SH-SY5Y (cell line): Measurements from ENCODE around the gene MOSMO.

Source experiments
- GATA2 ChIP-seq: IDR thresholded peaks from 2 replicates; pipeline ENCODE4 v1.6.1; 2011; ENCODE audit warnings: mild to moderate bottlenecking, low read depth, low read length
- GATA3 ChIP-seq: IDR thresholded peaks from 2 replicates; pipeline ENCODE4 v1.6.1; 2011; ENCODE audit warnings: low read depth, mild to moderate bottlenecking, low read length, moderate library complexity

The MOSMO gene

GRCh38 chr16:22014271-22014873 lies 6.5 kb downstream of the MOSMO start:
- TF ChIP-seq GATA3 (no peak), GATA2 (no peak)

GRCh38 chr16:22016927-22017326 lies 9.0 kb downstream of the MOSMO start:
- TF ChIP-seq GATA2 (no peak), GATA3 (no peak)

DNA sequence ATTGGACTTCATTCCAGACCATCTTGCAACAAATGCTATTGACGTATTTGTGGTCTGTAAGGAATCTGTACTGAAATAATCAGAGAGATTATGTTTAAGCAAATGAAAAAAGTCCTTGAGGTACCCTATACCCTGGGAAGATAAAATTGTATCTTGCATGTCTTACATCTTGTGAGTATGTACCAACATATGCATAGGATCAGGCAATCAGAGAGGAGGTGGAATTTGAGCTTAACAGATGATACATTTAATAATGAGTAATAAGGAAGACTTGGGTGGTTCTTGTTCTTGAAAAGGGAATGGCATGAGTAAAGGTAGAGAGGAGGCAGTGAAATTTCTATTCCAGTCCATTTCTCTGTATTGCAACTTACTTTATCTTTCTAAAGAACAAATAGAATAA lies 10.6 kb downstream of the MOSMO start:
- TF ChIP-seq GATA3 (no peak), GATA2 (no peak)

DNA sequence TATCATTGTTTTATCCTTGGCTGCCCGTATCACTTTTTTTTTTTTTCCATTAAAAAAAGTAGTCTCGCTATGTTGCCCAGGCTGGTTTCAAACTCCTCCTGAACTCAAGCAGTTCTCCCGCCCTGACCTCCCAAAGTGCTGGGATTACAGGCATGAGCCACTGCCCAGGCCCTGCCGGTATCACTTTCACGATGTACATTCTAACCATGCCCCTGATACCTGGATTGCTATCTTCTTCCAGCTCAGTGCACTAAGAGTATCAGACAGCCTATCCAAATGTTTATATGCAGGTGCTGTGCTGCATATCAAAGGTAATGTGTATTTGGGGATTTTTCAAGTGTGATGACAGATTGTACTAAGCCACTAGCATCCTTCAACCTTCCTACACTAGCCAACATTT lies 14.2 kb downstream of the MOSMO start:
- TF ChIP-seq GATA3 = no peak
- no peak for TF ChIP-seq GATA2

- TF ChIP-seq GATA3 = no peak
- no peak for TF ChIP-seq GATA2
Measured at GRCh38 chr16:22023505-22023904, 15.6 kb downstream of the MOSMO start.

DNA sequence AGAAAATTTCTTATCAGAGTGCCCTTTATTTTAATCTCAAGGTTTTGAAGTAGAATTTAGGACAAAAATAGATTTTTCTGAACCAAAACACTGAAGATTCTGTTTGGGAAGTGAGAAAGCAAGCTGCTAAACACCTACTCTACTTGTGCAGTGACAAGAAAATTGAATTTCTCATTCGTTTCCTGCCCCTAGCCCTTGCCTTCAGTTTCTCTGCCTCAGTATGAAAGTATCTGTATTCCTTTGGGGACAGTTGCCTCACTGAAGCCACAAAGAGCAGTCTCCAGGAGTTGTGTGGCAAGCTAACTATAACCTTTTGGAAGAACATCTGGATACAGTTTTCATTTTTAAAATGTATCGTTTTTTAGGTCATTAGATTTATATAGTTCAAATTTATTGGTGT lies 19.7 kb downstream of the MOSMO start:
- no peak for TF ChIP-seq GATA2

GRCh38 chr16:22029632-22030031 lies 21.7 kb downstream of the MOSMO start:
- no peak for TF ChIP-seq GATA2
- no peak for TF ChIP-seq GATA3

DNA sequence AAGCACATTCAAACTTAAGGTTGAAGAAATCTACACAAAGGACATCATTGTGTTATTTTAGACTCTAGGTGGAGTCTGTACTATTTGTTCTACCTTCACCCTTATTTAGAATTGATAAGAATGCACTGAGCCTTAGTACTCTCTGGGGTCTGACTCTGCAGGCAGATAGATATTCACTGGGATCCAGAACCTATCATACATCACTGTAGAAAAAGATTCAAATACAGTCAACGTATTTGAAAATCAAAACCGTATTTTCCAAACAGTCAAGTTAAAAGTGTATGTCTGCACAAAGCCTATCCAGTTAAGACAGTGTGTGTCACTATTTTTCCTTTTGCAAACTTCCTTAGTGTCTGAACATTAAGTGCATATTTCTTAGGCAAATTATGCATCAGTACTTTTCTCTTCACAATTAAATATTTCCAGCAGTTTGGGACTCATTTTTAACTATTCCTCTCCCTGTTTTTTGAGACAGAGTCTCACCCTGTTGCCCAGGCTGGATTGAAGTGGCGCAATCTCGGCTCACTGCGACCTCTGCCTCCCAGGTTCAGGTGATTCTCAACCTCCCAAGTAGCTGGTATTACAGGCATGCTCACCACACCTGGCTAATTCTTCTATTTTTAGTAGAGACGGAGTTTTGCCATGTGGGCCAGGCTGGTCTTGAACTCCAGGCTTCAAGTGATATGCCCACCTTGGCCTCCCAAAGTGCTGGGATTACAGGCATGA lies 22.3 kb downstream of the MOSMO start:
- TF ChIP-seq GATA3 (no peak), GATA2 (no peak)

DNA sequence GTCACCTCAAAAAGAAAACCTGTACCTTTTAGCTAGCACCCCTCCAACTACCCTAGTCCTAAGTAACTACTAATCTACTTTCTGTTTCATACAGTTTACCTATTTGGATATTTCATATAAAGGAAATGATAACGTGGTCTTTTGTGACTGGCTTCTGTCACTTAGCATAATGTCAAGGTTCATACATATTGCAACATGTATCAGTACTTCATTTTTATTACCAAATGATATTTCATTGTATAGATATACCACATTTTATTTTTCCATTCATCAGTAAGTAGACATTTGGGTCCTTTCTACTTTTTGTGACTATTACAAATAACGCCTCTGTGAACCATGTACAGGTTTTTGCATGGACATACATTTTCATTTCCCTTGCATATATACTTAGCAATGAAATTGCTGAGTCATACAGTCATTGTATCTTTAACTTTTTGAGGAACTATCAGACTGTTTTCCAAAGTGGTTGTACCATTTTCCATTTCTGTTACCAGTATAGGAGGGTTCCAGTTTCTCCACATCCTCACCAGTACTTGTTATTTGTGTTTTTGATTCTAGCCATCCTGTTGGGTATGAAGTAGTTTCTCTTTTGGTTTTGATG lies 23.7 kb downstream of the MOSMO start:
- no peak for TF ChIP-seq GATA2
- no peak for TF ChIP-seq GATA3

GRCh38 chr16:22034503-22034902 lies 26.6 kb downstream of the MOSMO start:
- no peak for TF ChIP-seq GATA3
- no peak for TF ChIP-seq GATA2

GRCh38 chr16:22035153-22035552 lies 27.2 kb downstream of the MOSMO start:
- TF ChIP-seq GATA3 (no peak), GATA2 (no peak)

- TF ChIP-seq GATA3 (no peak), GATA2 (no peak)
Measured at GRCh38 chr16:22050963-22051362, 43.1 kb downstream of the MOSMO start.

DNA sequence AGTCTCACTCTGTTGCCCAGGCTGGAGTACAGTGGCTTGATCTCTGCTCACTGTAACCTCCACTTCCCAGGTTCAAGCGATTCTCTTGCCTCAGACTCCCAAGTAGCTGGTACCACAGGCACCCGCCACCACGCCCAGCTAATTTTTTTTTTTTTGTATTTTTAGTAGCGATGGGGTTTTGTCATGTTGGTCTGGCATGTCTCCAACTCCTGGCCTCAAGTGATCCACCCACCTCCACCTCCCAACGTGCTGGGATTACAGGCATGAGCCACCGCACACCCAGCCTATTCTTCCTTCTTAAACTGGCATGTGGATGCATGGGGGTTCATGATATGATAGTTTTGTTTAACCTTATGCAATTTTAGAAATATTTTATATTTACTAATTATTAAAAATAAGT lies 45.1 kb downstream of the MOSMO start:
- TF ChIP-seq GATA3 = no peak
- TF ChIP-seq GATA2 = no peak

GRCh38 chr16:22053921-22054341 lies 46.0 kb downstream of the MOSMO start:
- TF ChIP-seq GATA2 (no peak), GATA3 (no peak)

DNA sequence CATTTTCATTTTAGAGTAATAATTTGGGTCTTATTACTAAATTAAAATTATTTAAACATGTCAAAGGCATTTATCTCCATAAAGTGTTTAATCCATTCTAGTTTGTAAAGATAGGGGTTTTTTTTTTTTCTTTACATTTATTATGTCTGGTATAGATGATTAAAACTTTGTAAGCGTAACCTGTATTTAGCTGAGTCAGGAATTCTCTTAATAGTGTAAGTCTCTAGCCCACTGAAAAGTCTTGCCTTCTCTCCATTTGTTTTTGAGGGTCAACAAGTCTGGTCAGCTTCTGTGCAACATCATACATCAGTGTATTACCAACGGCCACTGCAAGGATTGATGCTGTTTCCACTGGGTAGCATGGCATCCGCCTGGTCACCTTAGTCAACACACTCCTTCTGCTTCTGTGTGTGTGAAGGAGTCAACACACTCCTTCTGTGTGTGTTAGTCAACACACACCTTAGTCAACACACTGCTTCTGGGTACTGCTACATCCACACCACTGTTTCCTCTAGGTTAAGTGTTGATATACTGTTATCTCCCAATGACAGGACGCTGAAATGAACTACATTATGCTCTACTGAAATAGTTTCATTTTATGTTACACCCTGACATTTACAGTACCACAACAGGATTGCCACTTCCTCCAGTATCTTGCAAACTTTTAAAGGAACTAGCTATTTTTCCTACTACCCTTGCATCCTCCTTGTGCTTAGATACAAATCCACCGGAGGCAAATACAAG lies 47.1 kb downstream of the MOSMO start:
- TF ChIP-seq GATA3 = no peak

- no peak for TF ChIP-seq GATA3
Measured at GRCh38 chr16:22055881-22056280, 48.0 kb downstream of the MOSMO start.
